IMR-90 (cell line): ENCODE data around the gene TEX261. TPM values are rescaled to one million over a fixed set of nuclear protein-coding genes. Genes with fewer than 3 reads are reported as not detected.

Experiments used
- ATAC-seq: fragments of 200-7000 bp; cut with Tn5 transposase; 2 replicates; pipeline ENCODE4 v1.9.1; 2020; ENCODE audit warnings: low read depth, mild to moderate bottlenecking, moderate library complexity
- BruUV-seq: library from RNA; stranded (reverse); fragments of 400-500 nt; replicated peaks from 2 replicates; lab custom pipeline; 2021; lab: Mats Ljungman, UMichigan
- CTCF ChIA-PET: fragments of 300-600 bp; formaldehyde crosslinking; extraction: SDS; loops from one replicate; lab custom pipeline; 2021; ENCODE audit warnings: antibody characterized with exemption; lab: Yijun Ruan, JAX
- POLR2A ChIA-PET: fragments of 300-600 bp; sonication (Branson Sonifier 250); formaldehyde crosslinking; loops from one replicate; lab custom pipeline; 2022; ENCODE audit warnings: antibody characterized with exemption; ENCODE audit not compliant: unreplicated experiment; lab: Charles Lee
- DNase-seq: peaks from one replicate; pipeline ENCODE4 v3.0.0; 2013
- H2AFZ ChIP-seq: replicated peaks from 2 replicates; pipeline ENCODE3; 2013; ENCODE audit warnings: low read length, mild to moderate bottlenecking; ENCODE audit not compliant: poor library complexity
- H2AK5ac ChIP-seq: 2 replicates; pipeline ENCODE4 v1.6.1; 2013; ENCODE audit warnings: low read depth, low read length, inconsistent platforms
- H2AK9ac ChIP-seq: replicated peaks from 2 replicates; pipeline ENCODE3; 2013; ENCODE audit warnings: mild to moderate bottlenecking, low read depth, low read length, moderate library complexity; ENCODE audit not compliant: poor library complexity
- H2BK120ac ChIP-seq: 2 replicates; pipeline ENCODE4 v1.6.1; 2013; ENCODE audit warnings: low read depth, low read length, inconsistent platforms
- H2BK15ac ChIP-seq: 3 replicates; pipeline ENCODE4 v1.6.1; 2013; ENCODE audit warnings: low read depth, low read length, inconsistent platforms
- H2BK20ac ChIP-seq: 2 replicates; pipeline ENCODE4 v1.6.1; 2013; ENCODE audit warnings: low read depth, mild to moderate bottlenecking, inconsistent platforms, low read length, moderate library complexity
- H2BK5ac ChIP-seq: 2 replicates; pipeline ENCODE4 v1.6.1; 2013; ENCODE audit warnings: mild to moderate bottlenecking, low read depth, low read length, inconsistent platforms; ENCODE audit not compliant: poor library complexity, severe bottlenecking
- H3K14ac ChIP-seq: replicated peaks from 2 replicates; pipeline ENCODE4 v1.6.1; 2013; ENCODE audit warnings: low read depth, low read length, inconsistent platforms
- H3K18ac ChIP-seq: 2 replicates; pipeline ENCODE4 v1.6.1; 2013; ENCODE audit warnings: low read depth, low read length, control low read depth
- H3K23ac ChIP-seq: 2 replicates; pipeline ENCODE4 v1.6.1; 2013; ENCODE audit warnings: low read depth, low read length, inconsistent platforms
- H3K27ac ChIP-seq: 2 replicates; pipeline ENCODE4 v1.5.1; 2013; ENCODE audit warnings: mild to moderate bottlenecking, control low read depth, low read length; ENCODE audit not compliant: insufficient read depth
- H3K27me3 ChIP-seq: 2 replicates; pipeline ENCODE4 v1.6.1; 2013; ENCODE audit warnings: low read length; ENCODE audit not compliant: control insufficient read depth, insufficient read depth
- H3K36me3 ChIP-seq: 2 replicates; pipeline ENCODE4 v1.6.1; 2013; ENCODE audit warnings: low read length, mixed read lengths; ENCODE audit not compliant: control insufficient read depth, insufficient read depth
- H3K4ac ChIP-seq: 2 replicates; pipeline ENCODE4 v1.6.1; 2013; ENCODE audit warnings: low read depth, low read length, inconsistent platforms
- H3K4me1 ChIP-seq: 2 replicates; pipeline ENCODE4 v1.6.1; 2013; ENCODE audit warnings: low read length, mixed read lengths; ENCODE audit not compliant: control insufficient read depth, insufficient read depth
- H3K4me2 ChIP-seq: 2 replicates; pipeline ENCODE4 v1.6.1; 2013; ENCODE audit warnings: low read depth, mild to moderate bottlenecking, control low read depth, low read length, moderate library complexity
- H3K4me3 ChIP-seq: 2 replicates; pipeline ENCODE4 v1.5.1; 2013; ENCODE audit warnings: low read depth, mild to moderate bottlenecking, control low read depth, low read length, moderate library complexity; ENCODE audit not compliant: insufficient read depth
- H3K56ac ChIP-seq: 2 replicates; pipeline ENCODE4 v1.6.1; 2013; ENCODE audit warnings: low read length, inconsistent platforms; ENCODE audit not compliant: insufficient read depth; ENCODE audit errors: extremely low read depth
- H3K79me1 ChIP-seq, 2 experiments: 2 replicates each; pipeline ENCODE4 v1.6.1; 2013; ENCODE audit warnings: low read length in 2 of 2, inconsistent platforms in 1 of 2, low read depth in 1 of 2
- H3K9ac ChIP-seq: 2 replicates; pipeline ENCODE4 v1.6.1; 2013; ENCODE audit warnings: low read depth, low read length, control low read depth
- H3K9me1 ChIP-seq: 2 replicates; pipeline ENCODE4 v1.6.1; 2013; ENCODE audit warnings: low read length, inconsistent platforms; ENCODE audit not compliant: insufficient read depth
- H3K9me3 ChIP-seq: 2 replicates; pipeline ENCODE4 v1.6.1; 2013; ENCODE audit warnings: low read length; ENCODE audit not compliant: control insufficient read depth, insufficient read depth
- H4K20me1 ChIP-seq: 2 replicates; pipeline ENCODE4 v1.6.1; 2013; ENCODE audit warnings: low read length, inconsistent platforms; ENCODE audit not compliant: insufficient read depth
- H4K5ac ChIP-seq: 2 replicates; pipeline ENCODE4 v1.6.1; 2013; ENCODE audit warnings: mild to moderate bottlenecking, low read depth, low read length, control low read depth
- H4K8ac ChIP-seq, 2 experiments: 2 replicates each; pipeline ENCODE4 v1.6.1; 2013; ENCODE audit warnings: low read depth in 2 of 2, low read length in 2 of 2, control low read depth in 1 of 2, inconsistent platforms in 1 of 2
- H4K91ac ChIP-seq: 2 replicates; pipeline ENCODE4 v1.6.1; 2013; ENCODE audit warnings: low read depth, low read length, inconsistent platforms; ENCODE audit not compliant: insufficient read depth
- BHLHE40 ChIP-seq: fragments of 150-350 bp; IDR thresholded peaks from 2 replicates; pipeline ENCODE4 v1.6.1; 2016; ENCODE audit warnings: mild to moderate bottlenecking, low read depth, low read length
- CHD1 ChIP-seq: IDR thresholded peaks from 2 replicates; pipeline ENCODE4 v1.6.1; 2012; ENCODE audit warnings: low read depth, low read length, improper control_type of control experiment
- FOS ChIP-seq: fragments of 150-350 bp; IDR thresholded peaks from 2 replicates; pipeline ENCODE4 v1.6.1; 2016; ENCODE audit warnings: low read depth, low read length
- MAFK ChIP-seq: IDR thresholded peaks from 2 replicates; pipeline ENCODE4 v1.6.1; 2012; ENCODE audit warnings: low read depth, low read length, improper control_type of control experiment
- NFE2L2 ChIP-seq: fragments of 150-350 bp; IDR thresholded peaks from 2 replicates; pipeline ENCODE4 v1.6.1; 2016; ENCODE audit warnings: low read depth, mild to moderate bottlenecking, low read length
- POLR2A ChIP-seq: IDR thresholded peaks from 2 replicates; pipeline ENCODE4 v1.6.1; 2012; ENCODE audit warnings: mild to moderate bottlenecking, low read depth, low read length
- RAD21 ChIP-seq: IDR thresholded peaks from 2 replicates; pipeline ENCODE4 v1.6.1; 2012; ENCODE audit warnings: low read length, improper control_type of control experiment
- RCOR1 ChIP-seq: IDR thresholded peaks from 2 replicates; pipeline ENCODE4 v1.6.1; 2012; ENCODE audit warnings: mild to moderate bottlenecking, low read length, improper control_type of control experiment; ENCODE audit not compliant: insufficient replicate concordance
- RFX5 ChIP-seq: IDR thresholded peaks from 2 replicates; pipeline ENCODE4 v1.8.0; 2012; ENCODE audit warnings: low read depth, mild to moderate bottlenecking, low read length, moderate library complexity
- WGBS, 2 experiments: methylation state at CpG; one replicate each; pipeline versions ENCODE4 v1.1.5 to v1.1.7; 2013; ENCODE audit warnings: missing lambda C conversion rate in 2 of 2; ENCODE audit not compliant: insufficient read length in 1 of 2; ENCODE audit errors: extremely low coverage in 2 of 2; 5-methylcytosine and 5-hydroxymethylcytosine counted together
- dilution Hi-C: fragments of 300-500 bp; cut with HindIII; formaldehyde crosslinking; loops from one replicate; pipeline ENCODE4 v1.14.3; 2018; ENCODE audit warnings: low sequenced_read_pairs; ENCODE audit not compliant: unreplicated experiment
- in situ Hi-C: fragments of 300-500 bp; cut with MboI; formaldehyde crosslinking; loops from 3 replicates; pipeline ENCODE4 v1.14.3; 2019; ENCODE audit warnings: low sequenced_read_pairs, inconsistent platforms, mixed read lengths
- intact Hi-C: fragments of 100-400 bp; cut with micrococcal nuclease; formaldehyde crosslinking; loops from 2 replicates; pipeline ENCODE4 v1.10.0; 2022
- polyA plus RNA-seq, 3 experiments: library from polyadenylated mRNA; depleted of rRNA; stranded (reverse); fragments of >200 nt; gene quantifications; 2 replicates each; pipeline ENCODE4 v1.2.3, GENCODE V29; 2012; ENCODE audit warnings: low replicate concordance in 1 of 3
- total RNA-seq: library from RNA; depleted of rRNA; stranded (reverse); fragments of >200 nt; gene quantifications from 2 replicates; pipeline ENCODE4 v1.2.3, GENCODE V29; 2012
- TF ChIP-seq, protein P1 (sequence below): fragments of 150-350 bp; IDR thresholded peaks from 2 replicates; pipeline ENCODE4 v1.6.1; 2016; ENCODE audit warnings: low read depth, mild to moderate bottlenecking, low read length, moderate library complexity, borderline replicate concordance
- TF ChIP-seq, protein P2 (sequence below): conservative IDR thresholded peaks from 2 replicates; pipeline ENCODE4 v1.5.1; 2012; ENCODE audit warnings: mild to moderate bottlenecking, low read depth, low read length, improper control_type of control experiment

The TEX261 gene
- total and polyA plus RNA-seq, 2 of the 4 experiments (the other 2 are of a cell fraction): 26.3 to 69.8 TPM

DNA sequence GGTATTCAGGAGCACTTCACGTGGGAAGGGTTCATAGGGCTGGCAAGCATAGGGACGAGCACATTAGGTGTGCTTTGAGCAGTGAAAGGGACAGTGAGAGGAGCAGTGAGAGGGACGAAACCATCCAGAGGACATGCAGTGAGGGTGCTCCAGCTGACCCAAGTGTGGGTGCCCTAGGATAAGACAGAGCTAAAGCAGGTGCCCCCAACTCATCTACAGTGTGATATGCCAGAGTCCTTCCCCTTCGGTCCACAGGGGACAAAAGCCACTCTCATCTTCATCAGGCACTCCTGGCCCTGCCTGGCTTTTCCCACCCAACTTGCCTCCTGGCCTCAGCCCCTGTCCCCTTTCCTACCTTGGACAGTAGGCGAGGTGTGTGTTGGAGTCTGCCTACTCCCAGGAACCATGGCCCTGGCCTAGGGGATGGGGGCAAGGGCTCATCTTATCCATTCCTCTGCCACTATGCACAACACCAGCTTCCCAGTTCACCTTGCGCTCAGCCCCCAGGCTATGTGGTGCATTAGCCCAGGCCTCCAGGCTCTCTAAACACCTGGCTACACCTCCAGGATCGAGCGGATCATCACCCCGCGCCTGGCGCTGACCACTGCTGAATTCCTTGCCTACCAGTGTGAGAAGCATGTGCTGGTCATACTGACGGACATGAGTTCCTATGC, 32.3 kb downstream of the TEX261 start (continued):
- TF ChIP-seq, protein P1, sequence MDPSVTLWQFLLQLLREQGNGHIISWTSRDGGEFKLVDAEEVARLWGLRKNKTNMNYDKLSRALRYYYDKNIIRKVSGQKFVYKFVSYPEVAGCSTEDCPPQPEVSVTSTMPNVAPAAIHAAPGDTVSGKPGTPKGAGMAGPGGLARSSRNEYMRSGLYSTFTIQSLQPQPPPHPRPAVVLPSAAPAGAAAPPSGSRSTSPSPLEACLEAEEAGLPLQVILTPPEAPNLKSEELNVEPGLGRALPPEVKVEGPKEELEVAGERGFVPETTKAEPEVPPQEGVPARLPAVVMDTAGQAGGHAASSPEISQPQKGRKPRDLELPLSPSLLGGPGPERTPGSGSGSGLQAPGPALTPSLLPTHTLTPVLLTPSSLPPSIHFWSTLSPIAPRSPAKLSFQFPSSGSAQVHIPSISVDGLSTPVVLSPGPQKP: no peak
- TF ChIP-seq RFX5 (no peak), CHD1 (no peak), POLR2A (no peak), BHLHE40 (no peak), NFE2L2 (no peak)

GRCh38 chr2:70961648-70961994, 33.1 kb downstream of the TEX261 start:
- no peak overlapping the region for H2AK5ac ChIP-seq
- no TSS peak for BruUV-seq
- DNase-seq (no peak), ATAC-seq (no peak)
- H3K4ac ChIP-seq: no peak overlapping the region
- ChIA-PET POLR2A (no interaction called here), CTCF (interaction anchor here (1.5 kb wide), 1 partner anchor 13 kb away, joined by 5 read pairs; no protein-coding TSS in a partner anchor)
- no peak overlapping the region for H4K5ac ChIP-seq
- dilution Hi-C loops (no loop called here), in situ Hi-C loops (no loop called here), intact Hi-C loops (no loop called here)
- no peak overlapping the region for H2BK20ac ChIP-seq
- H3K9ac ChIP-seq: no peak overlapping the region
- no peak overlapping the region for H2AK9ac ChIP-seq
- H3K14ac ChIP-seq: no peak overlapping the region
- no peak overlapping the region for H3K4me2 ChIP-seq
- no CpG with 5 or more reads among the region's 4 CpGs for WGBS, 2 experiments
- no peak overlapping the region for H2BK5ac ChIP-seq
- no peak overlapping the region for H4K91ac ChIP-seq
- H3K27me3 ChIP-seq: peaks cover 5% of the 10 kb centered on the region; the same call in 1 of the 2 replicates
- H3K23ac ChIP-seq: no peak overlapping the region
- H3K79me1 ChIP-seq: no peaks in the 10 kb centered on the region
- H2BK15ac ChIP-seq: no peak overlapping the region
- H4K8ac ChIP-seq: no peak overlapping the region
- H3K18ac ChIP-seq: no peak overlapping the region
- H4K20me1 ChIP-seq: no peaks in the 10 kb centered on the region
- H3K9me1 ChIP-seq: no peaks in the 10 kb centered on the region
- no peaks in the 10 kb centered on the region for H3K36me3 ChIP-seq
- no peak overlapping the region for H3K4me3 ChIP-seq
- H2BK120ac ChIP-seq: no peak overlapping the region
- no peak overlapping the region for H3K27ac ChIP-seq
- no peaks in the 10 kb centered on the region for H3K9me3 ChIP-seq
- H2AFZ ChIP-seq: no peak overlapping the region
- H3K56ac ChIP-seq: no peak overlapping the region
- H3K4me1 ChIP-seq: no peaks in the 10 kb centered on the region
- TF ChIP-seq POLR2A: no peak
- TF ChIP-seq RCOR1: no peak
- TF ChIP-seq BHLHE40: no peak
- TF ChIP-seq RAD21: no peak
- no peak for TF ChIP-seq RFX5
- TF ChIP-seq, protein P2, sequence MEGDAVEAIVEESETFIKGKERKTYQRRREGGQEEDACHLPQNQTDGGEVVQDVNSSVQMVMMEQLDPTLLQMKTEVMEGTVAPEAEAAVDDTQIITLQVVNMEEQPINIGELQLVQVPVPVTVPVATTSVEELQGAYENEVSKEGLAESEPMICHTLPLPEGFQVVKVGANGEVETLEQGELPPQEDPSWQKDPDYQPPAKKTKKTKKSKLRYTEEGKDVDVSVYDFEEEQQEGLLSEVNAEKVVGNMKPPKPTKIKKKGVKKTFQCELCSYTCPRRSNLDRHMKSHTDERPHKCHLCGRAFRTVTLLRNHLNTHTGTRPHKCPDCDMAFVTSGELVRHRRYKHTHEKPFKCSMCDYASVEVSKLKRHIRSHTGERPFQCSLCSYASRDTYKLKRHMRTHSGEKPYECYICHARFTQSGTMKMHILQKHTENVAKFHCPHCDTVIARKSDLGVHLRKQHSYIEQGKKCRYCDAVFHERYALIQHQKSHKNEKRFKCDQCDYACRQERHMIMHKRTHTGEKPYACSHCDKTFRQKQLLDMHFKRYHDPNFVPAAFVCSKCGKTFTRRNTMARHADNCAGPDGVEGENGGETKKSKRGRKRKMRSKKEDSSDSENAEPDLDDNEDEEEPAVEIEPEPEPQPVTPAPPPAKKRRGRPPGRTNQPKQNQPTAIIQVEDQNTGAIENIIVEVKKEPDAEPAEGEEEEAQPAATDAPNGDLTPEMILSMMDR: no peak
- TF ChIP-seq, protein P1: no peak
- TF ChIP-seq CHD1: no peak
- TF ChIP-seq NFE2L2: no peak
- TF ChIP-seq MAFK: no peak
- TF ChIP-seq FOS: no peak
